ENCODE measurements around the gene MRPL46. TPM values are rescaled to one million over a fixed set of nuclear protein-coding genes. Genes with fewer than 3 reads are reported as not detected.

MRPL46 gene
- total and polyA plus RNA-seq, 2 of the 13 experiments (the other 11 are each of a cell fraction or from before 2014, with no cell fraction given): 62.9 to 79.2 TPM

DNA sequence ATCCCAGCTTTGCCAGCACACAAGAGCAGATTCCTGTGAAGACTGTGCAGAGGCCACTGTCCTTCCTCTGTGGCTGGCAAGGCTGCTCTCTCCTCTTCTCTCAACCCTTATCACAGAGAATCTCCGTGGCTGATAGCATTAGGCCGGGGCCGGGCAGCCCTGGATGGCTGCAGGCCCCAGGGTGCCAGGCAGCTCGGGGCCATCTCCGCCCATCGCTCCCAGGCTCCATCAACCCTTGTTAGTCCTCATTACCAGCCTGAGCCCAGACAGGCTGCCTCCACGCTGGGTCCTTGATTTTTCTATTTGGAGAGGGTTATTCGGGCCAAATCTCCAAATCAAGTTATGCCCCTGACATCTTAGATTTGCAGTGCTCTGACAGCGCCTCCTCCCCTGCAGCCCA is 39.1 kb downstream of the MRPL46 start:
- no peak for FAIRE-seq
- intact Hi-C loops (cut with micrococcal nuclease; ENCODE audit: unreplicated experiment) (no loop called here), in situ Hi-C loops (cut with HindIII; ENCODE audit: extremely low pct_ligation_motif_present, low pct_unique_long_range_greater_than_20kb) (no loop called here)
- Histone ChIP-seq H3K79me2 (ENCODE audit: insufficient read depth, low read length) (no peaks in the 10 kb centered on the region), H4K20me1 (ENCODE audit: insufficient read depth, low read length) (no peaks in the 10 kb centered on the region), H3K4me1 (ENCODE audit: insufficient read depth, low read length) (no peaks in the 10 kb centered on the region), H2AFZ (ENCODE audit: low read length) (no peak overlapping the region), H3K27ac (ENCODE audit: extremely low read length, insufficient read depth, low read length) (no peak overlapping the region), H3K9me3 (ENCODE audit: low read length) (no peaks in the 10 kb centered on the region), H3K9ac (ENCODE audit: insufficient read depth, low read depth, low read length) (no peak overlapping the region), H3K4me3 (replicated peaks in 1 of 3; ENCODE audit: insufficient read depth in 1 of 3, low read depth in 2 of 3, low read length in 3 of 3) (no peak overlapping the region), H3K36me3 (replicated peaks in 1 of 2; ENCODE audit: control insufficient read depth in 1 of 2, insufficient read depth in 2 of 2, low read length in 2 of 2) (no peaks in the 10 kb centered on the region), H3K27me3 (ENCODE audit: control insufficient read depth in 1 of 2, insufficient read depth in 2 of 2, low read length in 2 of 2) (peaks cover 0 to 23% of the 10 kb centered on the region in 2 experiments; a peak in 3 of 5 replicates), H3K4me2 (ENCODE audit: low read depth, low read length) (no peak overlapping the region)
- 28% methylated on average over 9 of the region's 9 CpGs for WGBS (ENCODE audit: low lambda C conversion rate)
- CTCF ChIA-PET (ENCODE audit: low intra/inter-chr PET ratio, low total read pairs): no interaction called here
- DNase-seq (ENCODE audit: low spot score): no peak
- BruUV-seq (replicated peaks): no TSS peak
- POLR2A ChIA-PET: no interaction called here
- no peak for ATAC-seq
- TF ChIP-seq, protein P1, sequence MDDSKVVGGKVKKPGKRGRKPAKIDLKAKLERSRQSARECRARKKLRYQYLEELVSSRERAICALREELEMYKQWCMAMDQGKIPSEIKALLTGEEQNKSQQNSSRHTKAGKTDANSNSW (CRISPR knock-in tag; IDR thresholded peaks at IDR 0.05; ENCODE audit: borderline replicate concordance): no peak
- TF ChIP-seq CREM (IDR thresholded peaks at IDR 0.05) (no peak), CREM (CRISPR knock-in tag; IDR thresholded peaks at IDR 0.05) (no peak), ZNF205 (CRISPR knock-in tag; IDR thresholded peaks at IDR 0.05) (no peak), MTA1 (CRISPR knock-in tag; IDR thresholded peaks at IDR 0.05; ENCODE audit: borderline replicate concordance) (no peak), ZNF747 (CRISPR knock-in tag; IDR thresholded peaks at IDR 0.05; ENCODE audit: borderline replicate concordance) (no peak), ZNF12 (CRISPR knock-in tag; IDR thresholded peaks at IDR 0.05) (no peak), STAT5B (CRISPR knock-in tag; IDR thresholded peaks at IDR 0.05) (no peak), CC2D1A (CRISPR knock-in tag; IDR thresholded peaks at IDR 0.05) (no peak), ZBTB1 (CRISPR knock-in tag; IDR thresholded peaks at IDR 0.05; ENCODE audit: borderline replicate concordance) (no peak), ZNF543 (CRISPR knock-in tag; IDR thresholded peaks at IDR 0.05) (no peak), CCDC6 (CRISPR knock-in tag; IDR thresholded peaks at IDR 0.05) (no peak), ZNF329 (CRISPR knock-in tag; IDR thresholded peaks at IDR 0.05; ENCODE audit: low read depth) (no peak), ZNF124 (CRISPR knock-in tag; IDR thresholded peaks at IDR 0.05) (no peak), ZNF549 (CRISPR knock-in tag; IDR thresholded peaks at IDR 0.05) (no peak), ARID2 (CRISPR knock-in tag; IDR thresholded peaks at IDR 0.05; ENCODE audit: borderline replicate concordance) (no peak), ZNF775 (CRISPR knock-in tag; IDR thresholded peaks at IDR 0.05; ENCODE audit: borderline replicate concordance) (no peak), ZNF674 (CRISPR knock-in tag; IDR thresholded peaks at IDR 0.05; ENCODE audit: low read depth) (no peak)
- TF ChIP-seq, protein P2, sequence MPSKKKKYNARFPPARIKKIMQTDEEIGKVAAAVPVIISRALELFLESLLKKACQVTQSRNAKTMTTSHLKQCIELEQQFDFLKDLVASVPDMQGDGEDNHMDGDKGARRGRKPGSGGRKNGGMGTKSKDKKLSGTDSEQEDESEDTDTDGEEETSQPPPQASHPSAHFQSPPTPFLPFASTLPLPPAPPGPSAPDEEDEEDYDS (CRISPR knock-in tag; IDR thresholded peaks at IDR 0.05): no peak
- TF ChIP-seq, protein P3, sequence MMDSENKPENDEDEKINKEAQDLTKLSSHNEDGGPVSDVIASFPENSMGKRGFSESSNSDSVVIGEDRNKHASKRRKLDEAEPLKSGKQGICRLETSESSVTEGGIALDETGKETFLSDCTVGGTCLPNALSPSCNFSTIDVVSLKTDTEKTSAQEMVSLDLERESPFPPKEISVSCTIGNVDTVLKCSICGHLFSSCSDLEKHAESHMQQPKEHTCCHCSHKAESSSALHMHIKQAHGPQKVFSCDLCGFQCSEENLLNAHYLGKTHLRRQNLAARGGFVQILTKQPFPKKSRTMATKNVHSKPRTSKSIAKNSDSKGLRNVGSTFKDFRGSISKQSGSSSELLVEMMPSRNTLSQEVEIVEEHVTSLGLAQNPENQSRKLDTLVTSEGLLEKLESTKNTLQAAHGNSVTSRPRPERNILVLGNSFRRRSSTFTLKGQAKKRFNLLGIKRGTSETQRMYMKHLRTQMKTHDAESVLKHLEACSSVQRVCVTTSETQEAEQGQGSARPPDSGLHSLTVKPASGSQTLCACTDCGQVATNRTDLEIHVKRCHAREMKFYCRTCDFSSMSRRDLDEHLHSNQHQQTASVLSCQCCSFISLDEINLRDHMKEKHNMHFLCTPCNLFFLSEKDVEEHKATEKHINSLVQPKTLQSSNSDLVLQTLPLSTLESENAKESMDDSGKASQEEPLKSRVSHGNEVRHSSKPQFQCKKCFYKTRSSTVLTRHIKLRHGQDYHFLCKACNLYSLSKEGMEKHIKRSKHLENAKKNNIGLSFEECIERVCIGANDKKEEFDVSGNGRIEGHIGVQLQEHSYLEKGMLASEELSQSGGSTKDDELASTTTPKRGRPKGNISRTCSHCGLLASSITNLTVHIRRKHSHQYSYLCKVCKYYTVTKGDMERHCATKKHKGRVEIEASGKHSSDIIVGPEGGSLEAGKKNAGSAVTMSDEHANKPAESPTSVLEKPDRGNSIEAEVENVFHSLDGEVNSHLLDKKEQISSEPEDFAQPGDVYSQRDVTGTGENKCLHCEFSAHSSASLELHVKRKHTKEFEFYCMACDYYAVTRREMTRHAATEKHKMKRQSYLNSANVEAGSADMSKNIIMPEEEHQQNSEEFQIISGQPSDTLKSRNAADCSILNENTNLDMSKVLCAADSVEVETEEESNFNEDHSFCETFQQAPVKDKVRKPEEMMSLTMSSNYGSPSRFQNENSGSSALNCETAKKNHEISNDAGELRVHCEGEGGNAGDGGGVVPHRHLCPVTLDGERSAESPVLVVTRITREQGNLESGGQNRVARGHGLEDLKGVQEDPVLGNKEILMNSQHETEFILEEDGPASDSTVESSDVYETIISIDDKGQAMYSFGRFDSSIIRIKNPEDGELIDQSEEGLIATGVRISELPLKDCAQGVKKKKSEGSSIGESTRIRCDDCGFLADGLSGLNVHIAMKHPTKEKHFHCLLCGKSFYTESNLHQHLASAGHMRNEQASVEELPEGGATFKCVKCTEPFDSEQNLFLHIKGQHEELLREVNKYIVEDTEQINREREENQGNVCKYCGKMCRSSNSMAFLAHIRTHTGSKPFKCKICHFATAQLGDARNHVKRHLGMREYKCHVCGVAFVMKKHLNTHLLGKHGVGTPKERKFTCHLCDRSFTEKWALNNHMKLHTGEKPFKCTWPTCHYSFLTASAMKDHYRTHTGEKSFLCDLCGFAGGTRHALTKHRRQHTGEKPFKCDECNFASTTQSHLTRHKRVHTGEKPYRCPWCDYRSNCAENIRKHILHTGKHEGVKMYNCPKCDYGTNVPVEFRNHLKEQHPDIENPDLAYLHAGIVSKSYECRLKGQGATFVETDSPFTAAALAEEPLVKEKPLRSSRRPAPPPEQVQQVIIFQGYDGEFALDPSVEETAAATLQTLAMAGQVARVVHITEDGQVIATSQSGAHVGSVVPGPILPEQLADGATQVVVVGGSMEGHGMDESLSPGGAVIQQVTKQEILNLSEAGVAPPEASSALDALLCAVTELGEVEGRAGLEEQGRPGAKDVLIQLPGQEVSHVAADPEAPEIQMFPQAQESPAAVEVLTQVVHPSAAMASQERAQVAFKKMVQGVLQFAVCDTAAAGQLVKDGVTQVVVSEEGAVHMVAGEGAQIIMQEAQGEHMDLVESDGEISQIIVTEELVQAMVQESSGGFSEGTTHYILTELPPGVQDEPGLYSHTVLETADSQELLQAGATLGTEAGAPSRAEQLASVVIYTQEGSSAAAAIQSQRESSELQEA (CRISPR knock-in tag; IDR thresholded peaks at IDR 0.05; ENCODE audit: not compliant biosample characterization): no peak
